Activated CD4-positive, alpha-beta T cell treated with anti-CD3 and anti-CD28 coated beads, Interleukin-2, amount 10 ng/mL, durations not matched to agents 7 days and 5 days (primary cell): Measurements from ENCODE around the gene MAT1A. TPM values are rescaled to one million over a fixed set of nuclear protein-coding genes. Genes with fewer than 3 reads are reported as not detected.
"Not testable (repeated sequence)": the region's sequence is repeated elsewhere in the genome, so short reads cannot be mapped to it uniquely, and the experiment has no call there.

Experiments used
- CTCF ChIA-PET: fragments of 350-600 bp; sonication (Branson Sonifier 250); formaldehyde crosslinking; loops from one replicate; lab custom pipeline; 2021; ENCODE audit warnings: antibody characterized with exemption; lab: Charles Lee
- POLR2A ChIA-PET: fragments of 350-600 bp; sonication (Branson Sonifier 250); formaldehyde crosslinking; loops from one replicate; lab custom pipeline; 2021; ENCODE audit warnings: antibody characterized with exemption; lab: Charles Lee
- DNase-seq: peaks from one replicate; pipeline ENCODE4 v3.0.0-alpha.2; 2020
- H3K27ac Mint-ChIP-seq: one replicate; pipeline ENCODE4 v1.8.0; 2021; ENCODE audit warnings: mild to moderate bottlenecking, moderate library complexity, mixed read lengths
- H3K27me3 Mint-ChIP-seq: one replicate; pipeline ENCODE4 v1.8.0; 2021; ENCODE audit warnings: mixed read lengths
- H3K36me3 Mint-ChIP-seq: one replicate; pipeline ENCODE4 v1.8.0; 2021; ENCODE audit warnings: low read depth, mixed read lengths
- H3K4me1 Mint-ChIP-seq: one replicate; pipeline ENCODE4 v1.8.0; 2021; ENCODE audit warnings: mixed read lengths
- H3K4me3 Mint-ChIP-seq: one replicate; pipeline ENCODE4 v1.8.0; 2021; ENCODE audit warnings: mild to moderate bottlenecking, moderate library complexity, mixed read lengths
- H3K9me3 Mint-ChIP-seq: one replicate; pipeline ENCODE4 v1.8.0; 2021; ENCODE audit warnings: mixed read lengths
- total RNA-seq, 2 experiments: library from RNA; stranded (reverse); gene quantifications; one replicate each; pipeline ENCODE4 v1.2.3, GENCODE V29; 2021

The MAT1A gene
- total RNA-seq, 2 experiments from 2014 or later, result not detected

DNA sequence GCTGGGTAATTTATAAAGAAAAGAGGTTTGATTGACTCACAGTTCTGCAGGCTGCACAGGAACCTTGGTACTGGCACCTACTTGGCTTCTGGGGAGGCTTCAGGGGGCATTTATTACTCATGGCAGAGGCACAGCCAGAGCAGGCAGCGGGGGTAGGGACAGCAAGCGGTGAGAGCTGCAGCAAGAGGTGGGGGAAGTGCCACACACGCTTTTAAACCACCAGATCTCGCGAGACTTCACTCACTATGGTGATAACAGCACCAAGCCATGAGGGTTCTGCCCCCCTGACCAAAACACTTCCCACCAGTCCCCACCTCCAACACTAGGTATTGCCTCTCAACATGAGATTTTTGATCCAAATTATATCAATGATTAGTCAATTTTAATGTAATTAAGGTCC is 24.1 kb upstream of the MAT1A start:
- POLR2A ChIA-PET, result no interaction called here
- Mint-ChIP-seq H3K27me3 (peaks cover 5% of the 10 kb centered on the region), H3K9me3 (no peaks in the 10 kb centered on the region), H3K27ac (no peak overlapping the region), H3K36me3 (no peaks in the 10 kb centered on the region), H3K4me3 (no peak overlapping the region), H3K4me1 (no peaks in the 10 kb centered on the region)
- DNase-seq, result no peak
- CTCF ChIA-PET, result no interaction called here

DNA sequence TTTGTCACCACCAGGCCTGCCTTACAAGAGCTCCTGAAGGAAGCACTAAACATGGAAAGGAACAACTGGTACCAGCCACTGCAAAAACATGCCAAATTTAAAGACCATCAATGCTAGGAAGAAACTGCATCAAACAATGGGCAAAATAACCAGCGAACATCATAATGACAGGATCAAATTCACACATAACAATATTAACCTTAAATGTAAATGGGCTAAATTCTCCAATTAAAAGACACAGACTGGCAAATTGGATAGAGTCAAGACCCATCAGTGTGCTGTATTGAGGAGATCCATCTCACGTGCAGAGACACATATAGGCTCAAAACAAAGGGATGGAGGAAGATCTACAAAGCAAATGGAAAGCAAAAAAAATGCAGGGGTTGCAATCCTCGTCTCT is 16.5 kb upstream of the MAT1A start:
- peaks cover 11% of the 10 kb centered on the region for H3K27me3 Mint-ChIP-seq
- H3K27ac Mint-ChIP-seq, CTCF ChIA-PET, DNase-seq, H3K4me1 Mint-ChIP-seq, POLR2A ChIA-PET, H3K4me3 Mint-ChIP-seq, H3K9me3 Mint-ChIP-seq, H3K36me3 Mint-ChIP-seq: not testable (repeated sequence)

DNA sequence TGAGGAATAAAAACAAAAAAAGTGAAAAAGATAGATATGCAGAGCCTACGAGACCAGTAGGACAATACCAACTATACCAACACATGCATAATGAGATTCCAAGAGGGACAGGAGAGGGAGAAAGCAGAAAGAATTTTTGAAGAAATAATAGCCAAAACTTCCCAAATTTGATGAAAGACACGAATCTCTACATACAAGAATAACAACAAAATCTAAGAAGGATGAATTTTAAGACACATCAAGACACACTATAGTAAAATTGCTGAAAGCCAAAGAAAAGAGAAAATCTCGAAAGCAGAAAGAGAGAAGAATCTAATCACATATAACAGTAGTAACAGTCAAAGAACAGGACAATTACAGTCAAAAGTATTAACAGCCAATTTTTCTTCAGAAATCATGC is 7.5 kb upstream of the MAT1A start:
- Mint-ChIP-seq H3K4me1 (no peaks in the 10 kb centered on the region), H3K27ac (no peak overlapping the region), H3K27me3 (peaks cover 11% of the 10 kb centered on the region), H3K4me3 (no peak overlapping the region), H3K36me3 (no peaks in the 10 kb centered on the region), H3K9me3 (peaks cover 7% of the 10 kb centered on the region)
- ChIA-PET POLR2A (no interaction called here), CTCF (interaction anchor here (1.8 kb wide), 1 partner anchor 11 kb away, joined by 3 read pairs; no protein-coding TSS in a partner anchor)
- no peak for DNase-seq

DNA sequence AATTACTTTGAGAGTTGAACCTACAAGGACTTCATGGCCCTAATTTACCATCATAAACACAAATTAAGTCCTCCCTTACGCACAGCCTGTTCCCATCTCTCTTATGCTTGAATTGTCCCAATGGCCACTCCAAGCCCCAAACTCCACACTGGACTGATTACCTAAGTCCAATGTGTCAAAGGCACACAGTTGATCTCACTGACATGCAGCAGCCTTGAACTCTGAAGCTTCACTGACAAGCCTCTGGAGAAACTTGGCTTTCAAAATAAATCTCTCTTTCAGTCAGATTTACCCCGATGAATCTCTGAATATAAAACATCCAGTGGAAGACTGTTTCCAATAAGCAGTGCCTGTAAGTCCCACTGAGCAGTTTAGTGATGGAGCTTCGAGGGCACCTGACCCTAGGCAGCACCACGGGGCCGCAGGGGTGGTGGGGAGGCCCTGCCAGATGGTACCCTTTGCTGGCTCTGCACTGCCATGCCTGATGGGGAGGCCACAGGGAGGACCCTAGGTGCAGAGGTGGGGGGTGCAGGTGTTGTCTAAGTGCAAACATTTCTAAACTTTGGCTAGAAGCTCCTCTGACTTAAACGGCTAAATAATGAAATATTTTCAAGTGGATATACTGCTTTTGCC is 3.3 kb upstream of the MAT1A start:
- no peak overlapping the region for H3K27ac Mint-ChIP-seq
- peaks cover 15% of the 10 kb centered on the region for H3K27me3 Mint-ChIP-seq
- no peak for DNase-seq
- ChIA-PET CTCF (interaction anchor here (1.1 kb wide), 1 partner anchor 50 kb away, joined by 4 read pairs; no protein-coding TSS in a partner anchor), POLR2A (no interaction called here)
- no peaks in the 10 kb centered on the region for H3K36me3 Mint-ChIP-seq
- no peaks in the 10 kb centered on the region for H3K4me1 Mint-ChIP-seq
- H3K9me3 Mint-ChIP-seq, result no peaks in the 10 kb centered on the region
- no peak overlapping the region for H3K4me3 Mint-ChIP-seq

DNA sequence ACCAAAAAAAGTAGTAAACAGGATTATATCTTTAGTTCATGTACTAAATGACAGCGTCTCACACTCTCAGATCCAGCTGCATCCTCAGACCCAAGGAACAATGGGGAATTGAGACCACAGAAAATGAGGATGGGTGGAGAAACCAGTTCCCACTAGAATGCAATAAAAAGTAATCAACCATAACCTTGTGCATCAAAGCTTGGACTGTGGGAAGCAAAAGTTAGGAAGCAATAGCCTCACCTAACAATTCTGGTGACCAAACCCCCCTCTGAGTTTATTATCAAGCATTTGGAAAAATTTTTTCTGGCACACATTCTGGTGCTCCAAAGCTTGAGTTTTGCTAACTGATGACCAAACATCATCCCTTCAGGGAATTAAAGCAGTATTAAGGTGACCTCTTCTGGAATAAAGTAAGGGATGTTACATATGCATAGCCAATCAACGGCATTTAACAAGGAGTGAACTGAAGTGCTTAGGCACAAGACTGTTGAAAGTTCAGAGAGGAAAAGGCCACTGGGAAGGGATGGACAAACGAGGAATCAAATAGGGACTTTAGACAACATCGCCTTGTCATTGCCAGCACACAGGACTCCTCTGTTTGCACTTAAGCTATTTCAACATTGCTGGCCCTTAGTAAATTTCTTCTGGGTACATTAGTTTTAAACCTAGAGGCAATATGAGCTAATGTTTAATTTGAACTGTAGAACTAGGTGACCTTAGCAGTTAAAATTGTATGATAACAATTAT is 1.2 kb upstream of the MAT1A start:
- ChIA-PET POLR2A (no interaction called here), CTCF (no interaction called here)
- Mint-ChIP-seq H3K4me3 (no peak overlapping the region), H3K4me1 (no peaks in the 10 kb centered on the region), H3K36me3 (no peaks in the 10 kb centered on the region), H3K9me3 (no peaks in the 10 kb centered on the region), H3K27me3 (peaks cover 17% of the 10 kb centered on the region), H3K27ac (no peak overlapping the region)
- DNase-seq, result no peak

DNA sequence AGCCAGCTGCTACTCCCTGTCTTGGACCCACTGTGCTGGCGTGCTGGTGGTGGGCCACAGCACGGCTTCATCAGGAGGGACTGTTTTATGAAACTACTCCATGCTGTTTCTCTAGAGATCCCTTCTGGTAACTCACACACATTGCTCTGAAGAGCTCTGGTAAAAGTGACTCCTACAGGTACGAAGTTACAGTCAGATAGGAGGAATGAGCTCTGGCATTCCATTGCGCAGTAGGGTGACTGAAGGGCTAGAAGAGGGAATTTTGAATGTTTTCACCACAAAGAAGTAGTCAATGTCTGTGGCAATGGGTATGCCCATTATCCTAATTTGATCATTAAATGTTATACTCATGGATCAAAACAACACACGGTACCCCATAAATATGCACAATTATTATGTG is 609 bp downstream of the MAT1A start:
- no peak for DNase-seq
- Mint-ChIP-seq H3K9me3 (no peaks in the 10 kb centered on the region), H3K27ac (no peak overlapping the region), H3K27me3 (peaks cover 19% of the 10 kb centered on the region), H3K36me3 (no peaks in the 10 kb centered on the region), H3K4me3 (no peak overlapping the region), H3K4me1 (no peaks in the 10 kb centered on the region)
- CTCF ChIA-PET, result interaction anchor here (0.6 kb wide), 1 partner anchor 146 kb away, joined by 3 read pairs; no protein-coding TSS in a partner anchor
- POLR2A ChIA-PET, result no interaction called here

DNA sequence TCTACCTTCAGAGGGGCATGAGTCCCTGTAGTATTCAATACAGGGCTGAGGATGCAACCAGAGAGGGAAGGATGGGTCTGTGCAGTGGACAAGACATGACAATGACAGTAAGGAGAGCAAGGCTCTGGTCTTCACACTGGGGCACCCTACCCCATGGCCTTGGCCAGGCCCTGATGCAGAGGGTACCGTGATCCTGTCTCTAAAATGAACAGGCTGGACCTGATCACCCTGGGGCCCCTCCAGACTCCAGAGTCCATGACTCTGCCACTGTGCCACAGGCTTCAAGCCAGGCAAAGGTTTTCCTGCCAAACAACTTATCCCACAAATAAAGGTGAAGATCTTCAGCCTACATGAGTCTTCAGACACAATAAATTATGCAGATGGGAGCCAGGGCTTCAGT is 4.9 kb downstream of the MAT1A start:
- Mint-ChIP-seq H3K4me3 (no peak overlapping the region), H3K4me1 (no peaks in the 10 kb centered on the region)
- POLR2A ChIA-PET, result no interaction called here

DNA sequence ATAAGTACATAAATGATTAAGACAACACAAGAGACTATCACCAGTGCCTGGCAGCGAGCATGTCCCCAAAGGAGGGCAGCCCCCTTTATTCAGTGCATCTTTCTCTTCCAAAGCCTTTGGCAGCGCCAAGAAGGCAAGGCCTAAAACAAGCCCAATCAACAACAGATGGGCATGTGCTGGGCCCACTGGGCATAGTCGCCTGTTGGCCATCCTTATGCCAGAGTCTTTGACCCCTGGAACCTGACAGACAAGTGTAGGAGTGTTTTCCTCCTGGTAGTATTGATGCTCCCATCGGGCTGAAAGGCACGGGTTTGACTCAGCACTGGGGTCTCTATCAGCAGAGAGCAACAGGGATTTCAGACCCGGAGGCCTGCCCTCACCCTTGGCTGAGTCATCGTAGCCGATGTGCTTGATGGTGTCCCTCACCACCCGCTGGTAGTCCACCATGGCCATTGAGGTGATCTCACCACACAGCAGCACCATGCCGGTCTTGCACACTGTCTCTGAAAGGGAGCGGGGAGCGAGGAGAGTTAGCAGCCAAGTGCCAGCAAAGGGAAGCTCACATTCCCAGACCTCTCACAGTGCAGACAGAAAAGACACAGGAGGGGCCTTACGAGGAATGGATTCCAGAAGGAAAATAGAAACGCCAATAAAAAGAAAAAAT is 5.8 kb downstream of the MAT1A start:
- CTCF ChIA-PET, result no interaction called here
- no peaks in the 10 kb centered on the region for H3K4me1 Mint-ChIP-seq

More for the DNA sequence above, 4.9 kb downstream of the MAT1A start:
- H3K9me3 Mint-ChIP-seq, result no peaks in the 10 kb centered on the region
- DNase-seq, result no peak
- CTCF ChIA-PET, result no interaction called here
- H3K36me3 Mint-ChIP-seq, result no peaks in the 10 kb centered on the region
- no peak overlapping the region for H3K27ac Mint-ChIP-seq
- peaks cover 9% of the 10 kb centered on the region for H3K27me3 Mint-ChIP-seq

DNA sequence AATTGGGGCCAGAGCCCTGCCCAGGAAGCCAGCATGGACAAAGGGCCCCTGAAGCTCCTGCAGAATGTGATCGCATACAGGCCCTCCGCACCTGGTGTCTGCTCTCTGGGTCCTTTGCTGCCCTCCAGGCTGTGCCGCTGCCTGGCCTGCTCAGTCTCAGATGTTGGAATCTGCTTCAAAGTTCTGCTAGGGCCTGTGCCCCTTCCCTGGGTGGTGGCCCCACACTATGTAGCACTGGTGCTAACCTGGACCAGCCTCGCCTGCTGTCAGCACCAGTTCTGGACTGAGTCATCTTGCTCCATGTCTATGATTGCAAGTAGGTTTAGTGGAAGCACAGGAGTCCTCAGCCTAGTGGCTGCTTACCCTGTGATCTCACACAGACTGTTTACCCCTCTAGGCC is 6.3 kb downstream of the MAT1A start:
- Mint-ChIP-seq H3K27me3 (peaks cover 6% of the 10 kb centered on the region), H3K4me3 (no peak overlapping the region), H3K27ac (no peak overlapping the region), H3K36me3 (no peaks in the 10 kb centered on the region), H3K9me3 (no peaks in the 10 kb centered on the region), H3K4me1 (no peaks in the 10 kb centered on the region)
- ChIA-PET CTCF (no interaction called here), POLR2A (no interaction called here)
- no peak for DNase-seq

More for the DNA sequence above, 5.8 kb downstream of the MAT1A start:
- no peak overlapping the region for H3K4me3 Mint-ChIP-seq
- H3K27ac Mint-ChIP-seq, result no peak overlapping the region
- no peaks in the 10 kb centered on the region for H3K36me3 Mint-ChIP-seq
- POLR2A ChIA-PET, result no interaction called here
- H3K9me3 Mint-ChIP-seq, result no peaks in the 10 kb centered on the region
- DNase-seq, result no peak
- peaks cover 6% of the 10 kb centered on the region for H3K27me3 Mint-ChIP-seq

DNA sequence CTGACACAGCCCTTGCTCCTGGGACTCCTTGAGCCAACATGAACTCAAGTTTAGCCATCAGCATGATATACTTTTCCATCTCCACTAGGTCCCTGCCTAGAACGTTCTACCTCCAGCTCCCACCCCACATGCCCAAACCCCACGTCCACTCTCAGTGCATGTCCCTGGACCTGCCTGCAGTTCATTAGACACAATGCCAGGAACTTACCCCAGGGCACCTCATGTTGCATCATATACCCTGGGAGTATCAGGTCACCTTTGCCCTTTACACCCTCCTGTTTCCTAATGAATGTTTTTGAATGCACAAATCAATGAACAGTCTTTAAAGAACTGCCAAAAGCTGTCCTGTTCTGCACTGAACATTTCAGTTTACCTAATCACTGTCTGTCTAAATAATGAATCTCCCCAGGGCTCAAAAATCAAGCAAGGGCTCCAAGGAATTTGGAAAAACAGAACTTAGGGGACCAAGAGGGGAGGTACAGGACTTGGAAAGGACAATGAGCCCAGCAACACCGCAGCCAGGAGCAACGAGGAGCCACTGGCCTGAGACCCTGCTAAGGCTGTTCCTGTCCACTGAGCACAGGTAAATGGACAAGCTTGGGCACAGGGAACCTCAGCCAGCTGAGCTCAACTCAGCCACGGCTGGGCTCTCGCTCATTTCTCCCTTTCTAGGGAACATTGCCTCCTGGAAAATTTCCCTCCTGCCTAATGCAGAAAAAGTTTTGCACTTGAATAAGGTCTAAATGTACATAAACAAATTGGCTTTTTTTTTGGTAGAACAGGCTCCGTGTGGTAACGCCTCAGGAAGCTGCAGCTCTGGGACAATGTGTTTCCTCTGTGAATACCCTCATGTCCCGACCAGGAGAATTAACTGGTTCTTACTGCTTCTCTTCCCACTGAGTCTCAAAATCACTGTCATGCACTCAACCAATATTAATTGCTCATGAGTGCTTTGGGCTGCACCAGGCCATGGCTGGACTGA is 7.4 kb downstream of the MAT1A start:
- H3K4me3 Mint-ChIP-seq, result no peak overlapping the region
- DNase-seq, result no peak
- no peaks in the 10 kb centered on the region for H3K36me3 Mint-ChIP-seq

DNA sequence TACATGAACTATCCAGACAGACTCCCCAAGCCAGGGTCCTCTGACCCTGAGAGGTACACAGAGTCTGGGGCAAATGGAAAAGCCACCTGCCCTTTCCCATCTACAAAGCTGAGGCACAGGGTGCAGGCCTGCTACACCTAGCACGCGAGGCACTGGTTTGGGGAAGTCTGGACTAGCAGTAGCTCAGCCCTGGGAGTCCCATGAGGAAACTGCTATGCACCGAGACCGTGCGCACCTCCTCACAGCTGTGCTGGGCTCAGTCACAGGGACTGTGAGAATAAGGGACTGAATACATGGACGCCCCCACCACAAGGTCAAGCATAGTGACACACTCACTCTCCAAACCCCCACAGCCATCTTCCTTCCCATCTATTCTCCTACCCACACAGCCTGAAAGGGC is 8.2 kb downstream of the MAT1A start:
- ChIA-PET POLR2A (no interaction called here), CTCF (no interaction called here)
- Mint-ChIP-seq H3K36me3 (no peaks in the 10 kb centered on the region), H3K27me3 (peaks cover 4% of the 10 kb centered on the region), H3K27ac (no peak overlapping the region), H3K4me1 (no peaks in the 10 kb centered on the region), H3K9me3 (no peaks in the 10 kb centered on the region), H3K4me3 (no peak overlapping the region)
- DNase-seq, result no peak

More for the DNA sequence above, 7.4 kb downstream of the MAT1A start:
- H3K9me3 Mint-ChIP-seq, result no peaks in the 10 kb centered on the region
- peaks cover 6% of the 10 kb centered on the region for H3K27me3 Mint-ChIP-seq
- H3K4me1 Mint-ChIP-seq, result no peaks in the 10 kb centered on the region
- ChIA-PET CTCF (no interaction called here), POLR2A (no interaction called here)
- no peak overlapping the region for H3K27ac Mint-ChIP-seq

DNA sequence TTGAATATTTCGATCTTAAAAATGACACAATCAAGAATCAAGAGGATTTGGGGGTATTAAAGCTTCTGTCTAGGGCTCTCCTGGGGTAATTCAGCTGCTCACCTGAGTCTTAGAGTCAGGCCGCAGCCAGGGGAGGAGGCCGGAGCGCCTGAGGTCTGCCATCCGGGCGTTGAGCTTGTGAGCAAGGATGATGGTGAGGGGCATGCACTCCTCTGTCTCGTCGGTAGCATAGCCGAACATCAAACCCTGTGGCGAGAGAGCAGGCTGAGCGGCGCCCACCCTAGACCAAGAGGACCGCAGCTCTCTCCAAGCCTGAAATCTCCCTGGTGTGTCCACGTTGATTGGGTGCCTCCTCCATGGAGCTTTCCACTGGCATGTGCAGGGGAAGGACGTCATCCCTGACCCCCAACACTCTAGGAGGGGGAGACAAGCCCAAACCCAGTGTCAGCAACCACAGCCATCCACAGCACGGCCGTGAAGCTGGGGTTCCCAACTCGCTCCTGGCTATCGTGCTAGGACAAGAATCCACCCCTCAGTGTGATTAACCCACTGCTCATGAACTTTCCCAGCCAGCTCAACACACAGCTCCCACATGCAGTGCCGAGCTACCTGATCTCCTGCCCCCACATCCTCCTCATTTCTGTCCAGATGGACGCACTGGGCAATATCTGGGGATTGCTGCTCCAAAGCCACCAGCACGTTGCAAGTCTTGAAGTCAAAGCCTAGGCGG is 9.2 kb downstream of the MAT1A start:
- POLR2A ChIA-PET, result no interaction called here
- H3K4me1 Mint-ChIP-seq, result no peaks in the 10 kb centered on the region
- no peaks in the 10 kb centered on the region for H3K36me3 Mint-ChIP-seq
- no peaks in the 10 kb centered on the region for H3K9me3 Mint-ChIP-seq
- no peak overlapping the region for H3K4me3 Mint-ChIP-seq
- H3K27me3 Mint-ChIP-seq, result no peaks in the 10 kb centered on the region
- H3K27ac Mint-ChIP-seq, result no peak overlapping the region
- CTCF ChIA-PET, result no interaction called here
- DNase-seq, result no peak
